NT2/D1 (cell line): ENCODE results near the gene ACOX2.

Source experiments
- YY1 ChIP-seq: IDR thresholded peaks from 2 replicates; pipeline ENCODE4 v1.6.1; 2011; ENCODE audit not compliant: insufficient read length, insufficient read depth
- ZNF274 ChIP-seq: IDR thresholded peaks from 2 replicates; pipeline ENCODE4 v1.6.1; 2011; ENCODE audit warnings: mild to moderate bottlenecking, low read depth, low read length

GRCh38 chr3:58495101-58495500, 41.9 kb downstream of the ACOX2 start:
- no peak for TF ChIP-seq ZNF274
- TF ChIP-seq YY1 = no peak
